Activated CD4-positive, alpha-beta T cell treated with anti-CD3 and anti-CD28 coated beads, Interleukin-2, Interleukin-6, amounts not matched to agents 100 ng/mL and 50 ng/mL, durations not matched to agents 16 hours and 8 hours (primary cell): Measurements from ENCODE around the gene BTBD8.
A peak's percentile ranks its signal among the peaks of the same experiment; 100 is the strongest.

Experiments
- DNase-seq: peaks from one replicate; pipeline ENCODE4 v3.0.0-alpha.2; 2020

Gene BTBD8

DNA sequence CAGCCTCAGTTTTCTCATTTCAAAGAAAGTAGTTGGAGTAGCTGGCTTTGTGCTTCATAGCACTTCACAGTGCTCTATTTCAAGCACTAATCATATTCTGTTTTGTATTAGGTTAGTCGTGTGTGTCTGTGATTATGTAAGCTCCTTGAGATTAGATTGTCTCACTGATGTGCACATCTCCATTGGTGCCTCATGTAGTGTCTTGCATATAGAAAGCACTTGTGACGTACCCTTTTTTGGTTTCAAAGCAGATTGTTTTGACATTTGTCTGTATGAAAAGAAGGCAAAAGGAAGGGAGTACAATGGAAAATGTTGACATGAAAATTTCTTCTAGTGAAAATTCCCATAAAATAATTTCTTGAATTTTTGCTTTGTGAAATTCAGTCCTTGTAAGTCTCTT is 13.9 kb downstream of the BTBD8 start:
- DNase-seq, result no peak

DNA sequence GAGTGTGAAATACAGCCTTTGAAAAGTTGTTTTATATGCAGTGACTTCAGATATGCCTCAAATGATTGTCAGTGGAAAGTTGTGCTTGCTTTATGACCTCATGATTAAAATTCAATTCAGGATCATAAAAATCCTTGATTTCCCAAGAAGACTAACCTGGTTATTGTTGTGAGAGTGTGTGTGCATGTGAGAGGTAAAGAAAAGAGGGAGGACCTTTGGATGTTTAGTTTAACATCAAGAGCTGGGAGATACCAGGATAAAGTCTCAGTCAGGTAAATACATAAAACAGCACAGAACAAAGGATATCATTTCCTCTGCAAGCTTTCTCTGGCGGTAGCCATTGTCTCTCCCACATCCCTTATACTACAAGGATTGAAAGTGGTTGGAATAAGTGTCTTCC is 14.4 kb downstream of the BTBD8 start:
- no peak for DNase-seq

DNA sequence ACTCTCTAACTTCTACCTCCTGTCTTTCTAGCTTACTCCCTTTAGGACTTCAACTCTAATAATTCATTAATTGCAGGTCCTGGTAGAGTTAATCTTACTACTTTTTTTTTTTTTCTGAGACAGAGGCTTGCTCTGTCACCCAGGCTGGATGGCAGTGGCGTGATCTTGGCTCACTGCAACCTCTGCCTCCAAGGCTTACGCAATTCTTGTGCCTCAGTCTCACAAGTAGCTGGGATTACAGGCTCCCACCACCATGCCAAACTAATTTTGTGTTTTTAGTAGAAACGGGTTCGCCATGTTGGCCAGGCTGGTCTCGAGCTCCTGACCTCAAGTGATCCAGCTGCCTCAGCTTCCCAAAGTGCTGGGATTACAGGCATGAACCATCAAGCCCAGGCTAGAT is 15.7 kb downstream of the BTBD8 start:
- no peak for DNase-seq

DNA sequence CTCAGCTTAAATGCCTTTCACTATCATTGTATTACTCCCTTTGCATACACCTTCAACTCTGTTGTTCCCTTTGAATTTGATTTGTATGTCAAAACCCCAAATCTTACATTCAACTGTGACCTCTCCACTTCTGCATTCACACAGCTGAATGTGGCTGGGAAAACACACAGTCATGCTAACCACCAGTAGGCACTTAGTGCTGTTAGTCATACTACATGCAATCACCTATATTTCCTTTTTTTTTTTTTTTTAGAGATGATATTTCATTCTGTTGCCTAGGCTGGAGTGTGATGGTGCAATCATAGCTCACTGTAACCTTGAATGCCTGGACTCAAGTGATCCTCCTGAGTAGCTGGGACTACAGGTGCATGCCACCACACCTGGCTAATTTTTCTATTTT is 16.2 kb downstream of the BTBD8 start:
- no peak for DNase-seq

DNA sequence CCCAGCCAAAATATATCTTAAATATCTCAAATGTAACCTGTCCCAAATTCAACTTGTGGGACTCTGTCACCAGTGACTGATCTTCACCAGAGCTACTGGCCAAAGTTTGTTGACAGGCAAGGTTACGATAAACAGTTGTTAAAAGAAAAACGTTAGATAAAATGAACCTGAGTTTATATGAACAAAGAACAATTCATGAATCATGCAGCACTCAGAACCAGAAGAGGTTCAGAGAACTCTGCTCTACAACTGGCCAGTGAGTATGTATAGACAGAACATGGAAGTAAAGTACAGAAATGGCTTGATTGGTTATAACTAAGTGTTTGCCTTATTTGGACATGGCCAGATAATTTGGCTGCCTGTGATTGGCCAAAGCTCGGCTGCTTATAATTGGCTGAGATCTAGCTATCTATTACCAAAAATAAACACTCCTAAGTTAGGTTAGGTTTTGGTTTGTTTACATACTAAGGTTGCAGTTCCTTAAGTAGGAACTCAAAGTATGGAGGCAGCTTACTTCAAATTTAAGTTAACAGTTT is 25.5 kb downstream of the BTBD8 start:
- no peak for DNase-seq

DNA sequence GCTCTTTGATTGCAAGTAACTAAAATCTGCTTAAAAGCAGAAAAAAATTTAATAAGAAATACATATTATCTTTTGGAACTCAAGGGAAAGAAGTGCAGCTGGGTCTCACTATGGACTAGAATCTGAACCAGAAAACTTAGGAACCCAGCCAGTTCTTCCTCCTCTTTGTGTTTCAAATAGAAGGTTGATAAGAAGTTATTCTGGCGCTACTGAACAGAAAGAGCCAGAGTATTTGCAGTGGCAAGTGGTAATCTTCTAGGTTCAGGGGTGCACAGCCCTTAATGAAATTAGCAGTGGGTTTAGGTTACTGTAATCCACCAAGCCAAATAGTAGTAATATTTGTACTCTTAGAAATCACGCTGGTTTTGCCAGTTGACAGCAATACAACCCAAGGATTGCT is 28.5 kb downstream of the BTBD8 start:
- DNase-seq, result no peak

DNA sequence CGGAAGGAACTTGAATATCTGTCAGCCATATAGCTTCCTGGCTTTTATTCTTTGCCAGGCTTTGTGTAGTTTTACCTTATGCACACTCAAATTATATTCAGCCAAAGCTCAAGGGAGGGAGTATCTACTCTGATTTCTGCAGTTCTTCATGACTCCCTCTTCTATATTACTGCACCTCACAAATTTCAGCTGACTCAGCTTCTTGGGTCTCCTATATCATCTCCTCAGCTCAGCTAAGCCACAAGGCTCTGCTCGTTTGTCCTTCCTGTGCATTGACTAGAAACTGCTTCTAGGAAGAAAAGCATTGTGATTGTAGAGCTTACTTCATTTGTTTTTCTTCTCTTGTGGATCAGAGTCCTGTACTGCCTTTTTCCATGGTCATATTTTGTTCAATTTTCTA is 37.4 kb downstream of the BTBD8 start:
- no peak for DNase-seq

DNA sequence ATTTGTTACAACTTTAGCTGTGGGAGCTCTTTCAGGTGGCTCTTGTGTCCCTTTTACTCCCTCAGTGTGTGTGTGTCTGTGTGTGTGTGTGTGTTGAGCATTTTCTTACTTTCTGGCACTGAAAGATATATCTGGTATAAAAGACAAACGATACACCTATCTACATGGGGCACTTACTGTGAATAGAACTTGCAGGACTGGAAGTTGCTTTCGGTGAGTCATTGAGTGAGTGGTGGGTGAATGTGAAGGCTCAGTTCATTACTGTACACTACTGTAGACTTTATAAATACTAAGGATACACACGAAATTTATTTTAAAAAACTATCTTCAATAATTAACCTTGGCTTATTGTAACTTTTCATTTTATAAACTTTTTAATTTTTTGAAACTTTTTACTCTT is 38.7 kb downstream of the BTBD8 start:
- DNase-seq, result no peak

DNA sequence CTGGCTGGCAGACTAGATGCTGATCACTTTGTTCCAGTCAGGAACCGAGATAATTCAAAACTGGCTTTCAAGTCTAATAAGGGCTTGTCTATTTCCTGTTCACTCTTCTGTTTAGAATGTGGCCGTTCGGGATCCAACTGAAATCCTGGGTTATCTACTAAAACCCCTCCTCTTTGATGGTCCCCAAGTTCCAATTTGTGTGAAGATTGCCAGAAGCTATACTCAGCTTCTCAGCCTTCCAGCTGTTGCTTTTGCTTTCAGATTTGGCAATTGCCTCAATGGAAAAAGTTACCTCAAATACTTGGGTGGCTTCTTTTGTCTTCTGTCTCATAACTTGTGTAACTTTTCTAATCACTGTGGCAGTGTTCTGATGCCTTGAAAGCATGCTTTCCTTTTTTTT is 43.7 kb downstream of the BTBD8 start:
- DNase-seq, result peak; percentile 18

DNA sequence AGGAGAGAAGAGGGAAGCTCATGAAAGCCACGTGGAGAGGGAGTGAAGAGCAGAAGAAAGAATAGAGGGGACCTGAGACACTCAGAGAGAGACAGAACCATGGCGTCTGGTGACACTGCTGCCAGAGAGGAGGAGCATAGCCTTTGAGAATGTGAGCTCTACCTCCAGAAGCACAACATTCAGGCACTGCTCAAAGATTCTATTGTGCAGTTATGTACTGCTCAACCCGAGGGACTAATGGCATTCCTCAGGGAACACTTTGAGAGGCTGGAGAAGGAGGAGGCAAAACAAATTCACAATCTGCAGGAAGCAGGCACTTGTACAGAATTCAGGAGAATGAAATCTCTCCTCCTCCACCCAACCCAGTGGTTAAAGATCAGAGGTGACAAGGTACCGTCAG is 45.1 kb downstream of the BTBD8 start:
- DNase-seq, result no peak

DNA sequence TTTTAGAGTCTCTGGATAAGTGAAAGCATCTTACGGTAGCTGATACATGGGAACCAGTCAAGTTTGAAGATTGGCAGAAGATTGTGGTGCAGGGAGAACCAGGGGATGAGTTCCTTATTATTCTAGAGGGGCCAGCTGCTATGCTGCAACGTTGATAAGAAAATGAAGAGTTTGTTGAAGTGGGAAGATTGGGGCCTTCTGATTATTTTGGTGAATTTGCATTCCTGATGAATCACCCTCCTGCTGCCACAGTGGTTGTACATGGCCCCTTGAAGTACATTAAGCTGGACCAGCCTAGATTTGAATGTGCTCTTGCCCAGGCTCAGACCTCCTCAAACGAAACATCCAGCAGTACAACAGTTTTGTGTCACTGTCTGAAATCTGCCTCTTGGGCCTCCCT is 45.9 kb downstream of the BTBD8 start:
- no peak for DNase-seq

DNA sequence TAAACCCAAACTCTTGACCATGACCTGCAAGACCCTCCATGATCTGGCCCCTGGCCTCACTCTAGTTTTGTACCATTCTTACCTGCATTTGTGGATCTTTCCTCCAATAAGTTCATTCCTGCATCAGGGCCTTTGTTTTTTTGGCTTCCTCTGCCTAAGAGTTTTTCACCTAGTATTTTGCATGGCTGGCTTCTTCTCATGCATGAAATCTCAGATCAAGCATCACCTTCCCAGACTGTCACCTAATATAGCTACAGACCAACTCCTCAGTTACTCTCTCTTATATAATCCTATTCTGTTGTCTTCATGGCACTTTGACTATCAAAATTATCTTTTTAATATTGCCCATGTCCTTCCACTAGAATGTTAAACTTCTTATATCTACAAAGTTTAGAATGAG is 54.2 kb downstream of the BTBD8 start:
- no peak for DNase-seq

DNA sequence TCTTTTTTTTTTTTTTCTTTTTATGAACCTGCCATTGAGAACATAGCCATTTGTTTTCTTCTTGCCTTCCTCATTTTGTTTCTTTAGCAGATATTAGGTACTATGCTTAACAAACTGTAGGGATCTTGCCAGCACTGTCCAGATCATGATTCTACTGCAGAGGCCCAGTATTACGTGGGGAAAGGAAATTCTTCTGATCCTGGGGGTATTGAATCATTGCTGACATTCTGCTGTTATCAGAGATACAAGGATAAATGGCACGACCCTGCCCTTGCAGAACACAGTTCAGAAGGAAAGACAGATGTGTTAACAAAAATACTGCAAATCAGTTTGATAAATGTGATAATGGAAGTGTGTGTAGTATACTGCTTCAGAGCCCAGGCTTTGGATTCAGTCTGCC is 56.2 kb downstream of the BTBD8 start:
- DNase-seq, result no peak

DNA sequence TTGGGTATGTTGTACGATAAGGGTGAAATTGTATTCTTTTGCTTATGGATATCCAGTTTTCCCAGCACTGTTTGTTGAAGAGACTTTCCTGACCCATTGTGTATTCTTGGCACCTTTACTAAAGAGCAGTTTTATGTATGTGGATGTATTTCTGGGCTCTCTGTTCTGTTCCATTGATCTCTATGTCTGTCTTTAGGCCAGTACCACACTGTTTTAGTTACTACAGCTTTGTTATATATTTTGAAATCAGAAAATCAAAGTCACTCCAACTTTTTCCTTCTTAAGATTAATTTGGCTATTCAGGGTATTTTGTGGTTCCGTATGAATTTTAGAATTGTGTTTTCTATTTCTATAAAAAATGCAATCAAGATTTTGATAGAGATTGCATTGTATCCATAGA is 74.8 kb downstream of the BTBD8 start:
- DNase-seq, result no peak

DNA sequence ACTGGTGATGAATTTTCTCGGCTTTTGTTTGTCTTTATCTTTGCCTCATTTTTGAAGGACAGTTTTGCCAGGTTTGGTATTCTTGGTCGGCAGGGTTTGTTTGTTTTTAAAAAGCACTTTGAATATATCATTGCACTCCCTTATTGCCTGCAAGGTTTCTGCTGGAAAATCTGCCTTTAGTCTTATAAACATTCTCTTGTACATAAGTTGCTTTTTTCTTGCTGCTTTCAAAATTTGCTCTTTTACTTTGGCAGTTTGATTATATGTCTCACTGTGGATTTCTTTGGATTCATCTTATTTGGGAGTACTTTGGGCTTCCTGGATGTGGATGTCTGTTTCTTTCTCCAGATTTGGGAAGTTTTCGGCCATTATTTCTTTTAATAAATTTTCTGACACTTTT is 79.4 kb downstream of the BTBD8 start:
- no peak for DNase-seq

DNA sequence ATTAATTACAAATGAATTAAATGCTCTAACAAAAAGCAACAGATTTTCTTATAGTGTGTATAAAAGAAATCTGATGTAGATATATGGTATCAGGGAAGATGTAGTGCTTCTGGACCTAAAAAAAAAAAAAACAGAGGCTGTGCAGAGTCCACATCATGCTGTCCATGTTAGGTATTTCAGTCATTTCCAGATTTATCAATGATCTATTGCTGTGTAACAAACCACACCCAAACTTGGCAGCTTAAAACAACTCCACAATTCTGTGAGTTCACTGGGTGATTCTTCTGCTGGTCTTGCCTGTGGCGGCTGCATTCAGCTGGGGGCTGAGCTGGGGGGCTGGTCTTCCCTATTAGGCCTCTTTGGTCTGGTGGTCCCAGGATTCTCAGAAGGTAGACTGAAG is 85.2 kb downstream of the BTBD8 start:
- DNase-seq, result no peak

DNA sequence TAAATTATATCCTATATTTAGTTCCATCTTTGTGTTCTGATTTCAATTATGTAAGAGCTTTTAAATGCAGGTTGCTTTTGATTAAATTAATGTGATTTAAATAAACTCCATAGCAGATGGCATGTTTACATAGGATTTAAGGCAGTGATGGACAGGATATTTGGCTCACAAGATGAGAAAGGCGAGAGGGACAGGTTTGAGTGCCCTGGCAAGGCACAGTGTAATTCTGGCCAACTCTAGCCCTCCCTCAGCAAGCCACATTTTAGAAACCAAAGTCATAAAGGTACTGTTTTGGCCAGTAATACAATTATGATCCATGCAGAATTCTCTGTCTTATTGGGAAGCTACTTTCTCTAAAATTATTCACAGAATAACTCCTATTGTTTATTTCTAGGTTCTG is 87.0 kb downstream of the BTBD8 start:
- no peak for DNase-seq

DNA sequence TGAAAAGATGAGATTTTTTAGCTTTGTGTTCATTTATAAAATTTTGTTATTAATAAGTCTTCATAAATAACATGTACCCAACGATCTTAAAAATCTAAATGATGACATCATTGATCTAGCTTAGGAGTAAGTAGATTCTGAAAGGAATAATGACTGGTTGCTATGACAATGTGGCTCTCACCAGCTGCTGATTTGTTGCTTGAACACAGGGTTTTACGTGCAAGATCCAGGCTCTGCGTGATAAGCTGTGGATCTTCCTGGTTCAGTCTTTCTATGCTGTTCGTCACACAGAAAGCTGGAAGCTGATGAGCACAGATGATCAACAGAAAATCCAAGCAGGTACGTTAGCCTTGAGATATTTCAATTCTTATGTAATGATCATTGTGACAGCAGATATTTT is 88.5 kb downstream of the BTBD8 start:
- DNase-seq, result no peak

DNA sequence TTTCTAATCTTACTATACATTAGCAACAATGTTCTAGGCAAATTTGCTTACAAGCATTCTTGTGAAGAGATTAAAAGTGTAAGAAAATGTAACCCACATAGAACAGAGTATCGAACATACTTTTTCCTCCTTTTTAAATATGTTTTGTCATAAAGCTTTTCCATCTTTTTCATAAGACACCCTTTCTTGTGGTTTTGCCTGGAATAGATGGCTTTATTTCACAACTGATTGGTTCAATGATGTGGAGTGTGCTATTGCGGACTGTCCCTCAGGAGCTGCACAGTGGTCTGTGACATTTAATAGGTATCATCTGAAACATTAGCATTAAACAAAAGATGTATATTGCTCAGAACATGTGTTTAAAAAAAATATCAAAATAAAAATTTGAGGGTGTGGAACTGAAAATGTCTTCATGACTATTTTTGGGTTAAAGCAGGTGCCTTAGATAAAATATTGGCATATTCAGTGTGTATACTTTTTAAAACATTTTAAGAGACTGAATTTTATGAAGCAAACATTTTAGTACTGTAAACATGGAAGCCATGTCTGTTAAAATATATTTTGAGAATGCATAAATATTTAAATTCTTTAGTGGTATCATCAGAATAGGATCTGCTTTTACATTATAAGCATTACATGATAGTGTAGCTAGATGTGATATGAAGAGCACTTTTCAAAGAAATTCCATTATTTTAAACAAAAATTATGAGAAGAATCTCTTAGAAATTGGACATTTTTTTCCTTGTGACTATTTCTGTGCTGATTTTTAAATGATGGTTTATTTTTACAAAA is 89.3 kb downstream of the BTBD8 start:
- DNase-seq, result no peak

DNA sequence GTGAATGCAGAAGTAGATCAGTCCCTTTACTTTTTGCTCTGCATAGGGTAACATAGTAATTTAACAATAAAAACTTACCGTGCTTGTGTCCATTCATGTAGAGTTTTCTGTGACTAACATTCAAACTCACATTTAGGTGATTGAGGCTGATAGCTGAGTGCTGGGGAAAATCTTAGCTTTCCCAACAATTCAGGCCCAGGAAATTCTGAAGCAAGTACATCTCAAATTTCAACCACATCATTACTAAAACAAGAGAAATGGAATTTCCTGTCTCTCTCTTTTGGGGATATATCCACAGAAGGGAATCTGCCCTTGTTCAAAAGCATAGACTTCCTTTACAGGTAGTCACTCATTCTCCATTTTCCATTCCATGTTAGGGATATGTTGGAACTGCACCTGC is 104.5 kb downstream of the BTBD8 start:
- no peak for DNase-seq

DNA sequence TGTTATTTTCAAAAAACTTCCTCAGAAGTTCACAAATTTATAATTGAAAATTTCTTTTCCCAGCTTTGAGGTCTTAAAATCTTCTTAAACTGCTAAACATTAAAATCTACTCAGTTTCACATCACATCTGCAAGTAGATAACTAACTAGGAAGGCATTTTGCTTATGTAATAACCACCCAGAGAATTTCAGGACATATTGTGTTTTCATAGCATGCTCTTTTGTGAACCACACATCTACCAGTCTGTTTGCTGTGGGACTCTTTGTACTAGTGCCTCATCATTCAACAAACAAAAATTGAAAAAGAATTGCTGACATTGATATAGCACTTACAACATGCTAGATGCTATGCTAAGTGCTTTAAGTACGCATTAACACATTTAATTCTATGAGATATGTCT is 105.9 kb downstream of the BTBD8 start:
- DNase-seq, result no peak

DNA sequence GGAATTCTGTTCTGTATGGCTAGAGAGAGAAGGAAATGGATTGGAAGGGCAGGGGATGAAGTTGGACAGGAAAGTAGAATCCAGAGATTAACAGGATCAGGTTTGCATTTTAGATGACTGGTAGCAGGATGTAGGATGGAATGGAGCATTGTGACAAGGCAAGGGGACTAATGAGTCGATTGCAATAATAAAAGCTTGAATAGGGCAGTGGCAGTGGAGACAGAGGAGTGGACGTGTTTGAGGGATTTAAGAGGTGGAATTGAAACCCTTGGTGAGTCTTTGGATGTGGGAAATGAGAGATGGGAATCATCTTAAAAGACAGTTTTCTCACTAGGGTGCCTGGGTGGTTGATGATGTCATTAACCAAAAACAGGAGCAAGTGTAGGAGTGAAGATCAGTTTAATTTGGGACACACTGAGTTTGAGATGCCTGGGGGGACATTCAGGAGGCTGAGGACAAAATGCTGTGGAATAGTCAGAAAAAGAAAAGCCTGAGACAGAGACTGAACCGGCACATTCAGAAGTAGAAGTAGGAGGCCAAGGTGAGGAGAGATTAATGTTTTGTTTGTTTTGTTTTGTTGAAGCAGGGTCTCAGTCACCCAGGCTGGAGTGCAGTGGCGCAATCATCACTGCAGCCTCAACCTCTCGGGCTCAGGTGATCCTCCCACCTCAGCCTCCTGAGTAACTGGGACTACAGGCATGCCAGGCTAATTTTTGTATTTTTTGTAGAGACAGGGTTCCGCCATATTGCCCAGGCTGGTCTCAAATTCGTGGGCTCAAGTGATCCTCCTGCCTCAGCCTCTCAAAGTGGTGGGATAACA is 108.5 kb downstream of the BTBD8 start:
- no peak for DNase-seq

DNA sequence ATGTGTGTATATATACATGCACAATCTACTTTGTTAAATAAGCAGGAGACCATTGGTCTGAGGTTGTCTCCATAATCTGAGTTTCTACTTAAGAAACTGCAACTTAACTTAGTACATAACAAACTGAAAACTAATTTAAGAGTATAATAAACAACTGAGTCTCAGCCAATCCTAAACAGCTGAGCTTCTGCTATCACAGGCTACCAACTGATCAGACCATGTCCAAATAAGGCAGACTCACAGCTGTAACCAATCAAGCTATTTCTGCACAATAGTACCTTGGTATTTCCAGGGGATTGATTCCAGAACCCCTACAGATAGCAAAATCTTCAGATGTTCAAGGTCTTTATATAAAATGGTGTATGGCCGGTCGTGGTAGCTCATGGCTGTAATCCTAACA is 111.6 kb downstream of the BTBD8 start:
- no peak for DNase-seq

DNA sequence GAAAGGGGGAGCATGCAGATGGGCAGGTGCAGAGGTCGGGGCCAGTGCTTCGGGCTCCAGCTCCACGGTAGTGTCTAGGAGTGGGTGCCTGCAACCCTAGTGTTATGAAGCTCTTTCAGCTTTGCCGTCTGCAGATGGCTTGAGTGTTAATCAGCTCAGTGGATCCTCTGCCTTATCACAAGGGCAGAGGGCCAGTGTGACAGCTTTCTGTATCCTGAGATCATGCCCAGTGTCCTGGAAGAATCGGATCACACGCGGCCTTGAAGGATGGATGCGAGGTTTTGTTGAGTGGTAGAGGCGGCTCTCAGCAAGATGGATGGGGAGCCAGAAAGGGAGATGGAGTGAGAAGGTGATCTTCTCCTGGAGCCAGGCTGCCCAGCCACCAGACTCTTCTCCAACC is 112.1 kb downstream of the BTBD8 start:
- no peak for DNase-seq
